HG02981 (cell line): ENCODE data around the gene WDR27.

Experiments
- ATAC-seq: cut with Tn5 transposase; IDR thresholded peaks from one replicate; pipeline ENCODE4 v1.9.1; 2021; ENCODE audit warnings: mild to moderate bottlenecking, moderate library complexity; ENCODE audit not compliant: unreplicated experiment

The WDR27 gene

GRCh38 chr6:169568314-169569087 is 133.3 kb downstream of the WDR27 start:
- peak; percentile 78 for ATAC-seq

GRCh38 chr6:169567819-169568218 is 134.0 kb downstream of the WDR27 start:
- no peak for ATAC-seq

- no peak for ATAC-seq
Measured at GRCh38 chr6:169566961-169567750, 134.7 kb downstream of the WDR27 start.

- ATAC-seq: no peak
Measured at GRCh38 chr6:169566319-169566718, 135.5 kb downstream of the WDR27 start.

GRCh38 chr6:169564453-169565240 is 137.2 kb downstream of the WDR27 start:
- no peak for ATAC-seq

- no peak for ATAC-seq
Measured at GRCh38 chr6:169561665-169562064, 140.2 kb downstream of the WDR27 start.

- no peak for ATAC-seq
Measured at GRCh38 chr6:169559592-169559991, 142.2 kb downstream of the WDR27 start.

- ATAC-seq: no peak
Measured at GRCh38 chr6:169558774-169559441, 142.9 kb downstream of the WDR27 start.

GRCh38 chr6:169558378-169558773 is 143.5 kb downstream of the WDR27 start:
- ATAC-seq: no peak

- no peak for ATAC-seq
Measured at GRCh38 chr6:169557887-169558286, 143.9 kb downstream of the WDR27 start.

GRCh38 chr6:169556758-169557548 is 144.9 kb downstream of the WDR27 start:
- peak; percentile 100 for ATAC-seq

- no peak for ATAC-seq
Measured at GRCh38 chr6:169555971-169556617, 145.7 kb downstream of the WDR27 start.

GRCh38 chr6:169545982-169546381 is 155.8 kb downstream of the WDR27 start:
- no peak for ATAC-seq

GRCh38 chr6:169543704-169544103 is 158.1 kb downstream of the WDR27 start:
- ATAC-seq: no peak

GRCh38 chr6:169542491-169542890 is 159.3 kb downstream of the WDR27 start:
- no peak for ATAC-seq

GRCh38 chr6:169539176-169539897 is 162.5 kb downstream of the WDR27 start:
- ATAC-seq: no peak

GRCh38 chr6:169536446-169537170 is 165.2 kb downstream of the WDR27 start:
- ATAC-seq: no peak

GRCh38 chr6:169534039-169534421 is 167.8 kb downstream of the WDR27 start:
- no peak for ATAC-seq
